Endothelial cell of umbilical vein (primary cell): ENCODE results near the gene UMPS. TPM values are rescaled to one million over a fixed set of nuclear protein-coding genes. Genes with fewer than 3 reads are reported as not detected.
"Not testable (repeated sequence)": the region's sequence is repeated elsewhere in the genome, so short reads cannot be mapped to it uniquely, and the experiment has no call there.

Experiments used
- BruUV-seq: library from RNA; stranded (reverse); fragments of 400-500 nt; replicated peaks from 2 replicates; lab custom pipeline; 2021; lab: Mats Ljungman, UMichigan
- CTCF ChIA-PET: fragments of 300-600, 350-600 bp; sonication (Branson Sonifier 250); formaldehyde crosslinking; loops from one replicate; lab custom pipeline; 2021; ENCODE audit warnings: antibody characterized with exemption, inconsistent platforms; lab: Charles Lee
- POLR2A ChIA-PET: fragments of 300-600, 350-600 bp; sonication (Branson Sonifier 250); formaldehyde crosslinking; loops from one replicate; lab custom pipeline; 2021; ENCODE audit warnings: antibody characterized with exemption, inconsistent platforms; lab: Charles Lee
- DNase-seq: peaks from one replicate; pipeline ENCODE4 v3.0.0-alpha.2; 2011; ENCODE audit warnings: low read depth, low spot score
- FAIRE-seq: peaks from 2 replicates; lab custom pipeline; 2011; peaks lifted over from hg19 to GRCh38; lab: Jason Lieb, UNC
- H2AFZ ChIP-seq: 2 replicates; pipeline ENCODE4 v1.6.0; 2012; ENCODE audit warnings: low read depth, low read length, control low read depth, inconsistent platforms
- H3K27ac ChIP-seq: 2 replicates; pipeline ENCODE4 v1.5.1; 2011; ENCODE audit warnings: low read depth, mild to moderate bottlenecking, control low read depth, low read length, moderate library complexity; ENCODE audit not compliant: insufficient read depth
- H3K27me3 ChIP-seq, 2 experiments: 2 replicates each; pipeline versions ENCODE4 v1.6.0 to v1.6.1; 2011; ENCODE audit warnings: low read length in 2 of 2, mixed read lengths in 1 of 2; ENCODE audit not compliant: control insufficient read depth in 2 of 2, insufficient read depth in 2 of 2
- H3K36me3 ChIP-seq, 2 experiments: 2 replicates in 1 of 2; 3 replicates in 1 of 2; pipeline ENCODE4 v1.5.1; 2011; ENCODE audit warnings: low read length in 2 of 2, mild to moderate bottlenecking in 1 of 2, moderate library complexity in 1 of 2; ENCODE audit not compliant: control insufficient read depth in 2 of 2, insufficient read depth in 2 of 2; ENCODE audit errors: extremely low read depth in 1 of 2
- H3K4me1 ChIP-seq: 3 replicates; pipeline ENCODE4 v1.5.1; 2011; ENCODE audit warnings: mild to moderate bottlenecking, low read length; ENCODE audit not compliant: control insufficient read depth, insufficient read depth; ENCODE audit errors: extremely low read depth
- H3K4me2 ChIP-seq: 2 replicates; pipeline ENCODE4 v1.6.1; 2011; ENCODE audit warnings: low read length, control low read depth, mixed read lengths; ENCODE audit not compliant: insufficient read depth
- H3K4me3 ChIP-seq, 3 experiments: fragments of 200-600 bp in 1 of 3; sonication (generic), shearing (Covaris generic) in 1 of 3; replicated peaks in 1 of 3; 2 replicates each; pipeline ENCODE4 v1.5.1; 2011 to 2016; ENCODE audit warnings: control low read depth in 3 of 3, low read length in 3 of 3, mild to moderate bottlenecking in 2 of 3, inconsistent platforms in 1 of 3, low read depth in 1 of 3, moderate library complexity in 1 of 3; ENCODE audit not compliant: insufficient read depth in 1 of 3
- H3K79me2 ChIP-seq: 2 replicates; pipeline ENCODE4 v1.6.0; 2012; ENCODE audit warnings: low read length, inconsistent platforms; ENCODE audit not compliant: control insufficient read depth, insufficient read depth
- H3K9ac ChIP-seq: replicated peaks from 2 replicates; pipeline ENCODE3; 2011; ENCODE audit warnings: low read length, control low read depth; ENCODE audit not compliant: insufficient read depth; ENCODE audit errors: extremely low read depth
- H3K9me1 ChIP-seq: replicated peaks from 3 replicates; pipeline ENCODE4 v1.6.0; 2011; ENCODE audit warnings: mild to moderate bottlenecking, low read length; ENCODE audit not compliant: control insufficient read depth, insufficient read depth; ENCODE audit errors: extremely low read depth
- H3K9me3 ChIP-seq: replicated peaks from 2 replicates; pipeline ENCODE4 v1.5.1; 2012; ENCODE audit warnings: low read length, inconsistent platforms; ENCODE audit not compliant: control insufficient read depth, insufficient read depth
- H4K20me1 ChIP-seq: replicated peaks from 2 replicates; pipeline ENCODE3; 2011; ENCODE audit warnings: mild to moderate bottlenecking, low read length; ENCODE audit not compliant: control insufficient read depth, insufficient read depth; ENCODE audit errors: extremely low read depth
- CTCF ChIP-seq, 2 donors: IDR thresholded peaks; 1 replicate in 1 of 2; 2 replicates in 1 of 2; pipeline ENCODE4 v1.5.1; 2011; ENCODE audit warnings: low read length in 2 of 2, mild to moderate bottlenecking in 2 of 2, moderate library complexity in 2 of 2, control low read depth in 1 of 2, inconsistent platforms in 1 of 2, low read depth in 1 of 2; ENCODE audit not compliant: insufficient read depth in 1 of 2; ENCODE audit errors: extremely low read depth in 1 of 2
- EZH2 ChIP-seq: IDR thresholded peaks from 2 replicates; pipeline ENCODE4 v1.6.1; 2012; ENCODE audit warnings: borderline replicate concordance, low read depth, mild to moderate bottlenecking, moderate library complexity, low read length, inconsistent platforms; ENCODE audit not compliant: severe bottlenecking
- FOS ChIP-seq: IDR thresholded peaks from 2 replicates; pipeline ENCODE4 v1.6.1; 2011; ENCODE audit warnings: mild to moderate bottlenecking, low read length, moderate library complexity, borderline replicate concordance; ENCODE audit not compliant: insufficient read depth
- GATA2 ChIP-seq: IDR thresholded peaks from 2 replicates; pipeline ENCODE4 v1.7.0; 2011; ENCODE audit warnings: low read depth, mild to moderate bottlenecking, moderate library complexity, mixed read lengths, low read length; ENCODE audit not compliant: insufficient read length, insufficient read depth
- JUN ChIP-seq: IDR thresholded peaks from 2 replicates; pipeline ENCODE4 v1.6.1; 2011; ENCODE audit warnings: borderline replicate concordance, low read depth; ENCODE audit not compliant: insufficient read length, insufficient read depth
- MAX ChIP-seq: IDR thresholded peaks from 2 replicates; pipeline ENCODE4 v1.6.1; 2011; ENCODE audit not compliant: insufficient read depth, insufficient read length
- MYC ChIP-seq: IDR thresholded peaks from one replicate; pipeline ENCODE4 v1.6.1; 2011; ENCODE audit warnings: mild to moderate bottlenecking, low read depth, low read length
- POLR2A ChIP-seq: IDR thresholded peaks from 2 replicates; pipeline ENCODE4 v1.6.1; 2012; ENCODE audit warnings: low read depth, mild to moderate bottlenecking, control low read depth, low read length
- POLR2AphosphoS5 ChIP-seq: IDR thresholded peaks from 2 replicates; pipeline ENCODE4 v1.6.1; 2012; ENCODE audit warnings: low read depth, mild to moderate bottlenecking, control low read depth, low read length, moderate library complexity; ENCODE audit not compliant: insufficient read depth
- dilution Hi-C: fragments of 300-500 bp; cut with MboI; formaldehyde crosslinking; loops from one replicate; pipeline ENCODE4 v1.15.0; 2019; ENCODE audit warnings: low sequenced_read_pairs; ENCODE audit not compliant: extremely low pct_ligation_motif_present
- intact Hi-C: fragments of 100-400 bp; cut with micrococcal nuclease; formaldehyde crosslinking; loops from one replicate; pipeline ENCODE4 v1.10.0; 2022
- polyA plus RNA-seq, 4 experiments: library from polyadenylated mRNA; depleted of rRNA in 3 of 4; stranded (reverse) in 3 of 4; unstranded in 1 of 4; fragments of >200 nt; gene quantifications; 2 replicates each; pipeline versions ENCODE4 v1.2.1 to v1.2.3, GENCODE V29; 2011 to 2012; ENCODE audit warnings: missing spikeins in 1 of 4
- total RNA-seq: library from RNA; stranded (reverse); gene quantifications from 2 replicates; pipeline ENCODE4 v1.2.3, GENCODE V29; 2021

The UMPS gene
- total and polyA plus RNA-seq, 2 donors (not counting 3 experiments of a cell fraction or from before 2014, with no cell fraction given): 38.6 to 50.2 TPM

- Histone ChIP-seq H3K9me1 (no peaks in the 10 kb centered on the region), H3K79me2 (no peaks in the 10 kb centered on the region), H3K9ac (no peak overlapping the region), H3K27me3 (peaks cover 5 to 13% of the 10 kb centered on the region in 2 experiments), H3K4me3 (no peak overlapping the region), H3K4me1 (no peaks in the 10 kb centered on the region), H3K36me3 (no peaks in the 10 kb centered on the region), H3K27ac (no peak overlapping the region), H3K4me2 (no peak overlapping the region), H2AFZ (no peak overlapping the region), H3K9me3 (no peaks in the 10 kb centered on the region), H4K20me1 (no peaks in the 10 kb centered on the region)
- TF ChIP-seq MYC (no peak), CTCF (IDR thresholded peaks at IDR 0.05; ENCODE audit: extremely low read depth in 1 of 2, insufficient read depth in 1 of 2, low read depth in 1 of 2, low read length in 2 of 2) (no peak), MAX (no peak), FOS (no peak), JUN (no peak), POLR2AphosphoS5 (no peak), EZH2 (no peak), GATA2 (no peak), POLR2A (no peak)
- ChIA-PET CTCF (no interaction called here), POLR2A (no interaction called here)
- intact Hi-C loops (no loop called here), dilution Hi-C loops (no loop called here)
- FAIRE-seq (no peak), DNase-seq (no peak)
- BruUV-seq: no TSS peak
Observed at GRCh38 chr3:124705552-124705951, 24.7 kb upstream of the UMPS start.

- BruUV-seq, H4K20me1 ChIP-seq, DNase-seq, dilution Hi-C loops, H3K4me1 ChIP-seq, H3K9me1 ChIP-seq, H3K4me3 ChIP-seq, intact Hi-C loops, H3K9ac ChIP-seq, FAIRE-seq, H3K27ac ChIP-seq, H3K9me3 ChIP-seq, H3K36me3 ChIP-seq, H3K4me2 ChIP-seq, H2AFZ ChIP-seq, H3K79me2 ChIP-seq, POLR2A ChIA-PET: not testable (repeated sequence)
- H3K27me3 ChIP-seq: peaks cover 5 to 17% of the 10 kb centered on the region in 2 experiments
- CTCF ChIA-PET: interaction anchor here (2.4 kb wide), 1 partner anchor 18 kb away, joined by 7 read pairs; no protein-coding TSS in a partner anchor
Observed at GRCh38 chr3:124707223-124707622, 23.0 kb upstream of the UMPS start.
